ENCODE data around the gene RUVBL1.

The RUVBL1 gene

DNA sequence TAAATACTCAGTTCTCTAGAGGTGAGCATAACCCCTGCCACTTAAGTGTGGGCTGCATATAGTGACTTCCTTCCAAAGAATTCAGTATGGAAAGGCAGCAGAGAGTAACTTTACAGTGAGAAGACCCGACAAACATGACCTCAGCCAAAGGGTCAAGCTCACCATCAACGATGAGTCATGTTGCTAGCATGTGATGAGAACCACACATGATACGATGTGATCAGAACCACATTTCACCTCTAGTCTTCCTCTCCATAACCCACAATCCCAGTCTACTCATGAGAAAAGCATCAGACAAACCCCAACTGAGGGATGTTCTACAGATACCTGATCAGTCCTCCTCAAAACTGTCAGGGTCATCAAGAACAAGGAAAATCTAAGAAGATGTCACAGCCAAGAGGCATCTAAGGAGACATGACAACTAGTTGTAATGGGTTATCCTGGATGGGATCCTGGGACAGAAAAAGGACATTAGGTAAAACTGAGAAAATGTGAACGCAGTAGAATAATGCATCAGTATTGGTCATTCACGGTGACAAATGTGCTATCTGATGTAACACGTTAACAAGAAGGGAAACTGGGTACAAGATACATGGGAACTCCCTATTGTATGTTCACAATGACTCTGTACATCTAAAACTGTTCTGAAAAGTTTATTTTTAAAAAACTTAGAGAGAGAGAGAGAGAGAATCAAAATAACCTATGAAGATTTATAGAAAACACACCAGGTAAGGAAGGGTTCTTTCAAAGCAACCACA, 43.1 kb downstream of the RUVBL1 start:
- Mint-ChIP-seq H3K4me3 (no peak overlapping the region), H3K27ac (no peak overlapping the region), H3K27me3 (ENCODE audit: low read depth, poor library complexity) (peaks cover 19% of the 10 kb centered on the region), H3K4me1 (peaks cover 24% of the 10 kb centered on the region), H3K9me3 (no peaks in the 10 kb centered on the region), H3K36me3 (ENCODE audit: low read depth) (peaks cover 60% of the 10 kb centered on the region)
- no peak for DNase-seq
- no peak for TF ChIP-seq CTCF (IDR thresholded peaks at IDR 0.05)

GRCh38 chr3:128079823-128080222, 43.8 kb downstream of the RUVBL1 start:
- no peaks in the 10 kb centered on the region for H3K9me3 Mint-ChIP-seq
- no peak overlapping the region for H3K27ac Mint-ChIP-seq
- DNase-seq = no peak
- peaks cover 19% of the 10 kb centered on the region for H3K27me3 Mint-ChIP-seq (ENCODE audit: low read depth, poor library complexity)
- no peak for TF ChIP-seq CTCF (IDR thresholded peaks at IDR 0.05)
- peaks cover 30% of the 10 kb centered on the region for H3K4me1 Mint-ChIP-seq
- H3K4me3 Mint-ChIP-seq = no peak overlapping the region
- H3K36me3 Mint-ChIP-seq (ENCODE audit: low read depth) = peaks cover 53% of the 10 kb centered on the region

GRCh38 chr3:128078875-128079274, 44.7 kb downstream of the RUVBL1 start:
- TF ChIP-seq CTCF (IDR thresholded peaks at IDR 0.05) = no peak
- Mint-ChIP-seq H3K4me1 (peaks cover 32% of the 10 kb centered on the region), H3K4me3 (no peak overlapping the region), H3K27me3 (ENCODE audit: low read depth, poor library complexity) (peaks cover 19% of the 10 kb centered on the region), H3K36me3 (ENCODE audit: low read depth) (peaks cover 47% of the 10 kb centered on the region), H3K27ac (no peak overlapping the region), H3K9me3 (no peaks in the 10 kb centered on the region)
- DNase-seq = no peak

DNA sequence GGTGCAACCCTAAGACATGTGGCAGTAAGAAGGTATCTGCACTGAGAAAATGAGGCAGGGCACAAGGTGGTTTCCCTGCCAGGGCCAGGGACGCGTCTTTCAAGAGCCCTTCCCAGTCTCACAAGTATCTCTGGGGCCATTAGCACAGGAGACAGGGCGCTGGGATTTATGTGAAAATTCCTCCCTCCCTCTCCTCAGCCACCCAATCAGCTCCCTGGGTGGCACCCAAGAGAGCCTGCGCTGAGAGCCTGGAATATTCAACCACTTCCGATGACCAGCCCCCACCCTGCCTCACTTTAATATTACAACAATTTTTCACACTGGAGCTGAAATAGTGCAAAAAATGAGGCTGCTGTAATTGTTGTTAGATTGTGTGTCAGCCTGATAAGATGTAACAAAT, 45.3 kb downstream of the RUVBL1 start:
- Mint-ChIP-seq H3K36me3 (ENCODE audit: low read depth) (peaks cover 47% of the 10 kb centered on the region), H3K27me3 (ENCODE audit: low read depth, poor library complexity) (peaks cover 19% of the 10 kb centered on the region), H3K4me1 (peaks cover 32% of the 10 kb centered on the region), H3K9me3 (no peaks in the 10 kb centered on the region), H3K4me3 (peak overlapping the region; percentile 18), H3K27ac (no peak overlapping the region)
- DNase-seq = no peak
- TF ChIP-seq CTCF (IDR thresholded peaks at IDR 0.05) = no peak

DNA sequence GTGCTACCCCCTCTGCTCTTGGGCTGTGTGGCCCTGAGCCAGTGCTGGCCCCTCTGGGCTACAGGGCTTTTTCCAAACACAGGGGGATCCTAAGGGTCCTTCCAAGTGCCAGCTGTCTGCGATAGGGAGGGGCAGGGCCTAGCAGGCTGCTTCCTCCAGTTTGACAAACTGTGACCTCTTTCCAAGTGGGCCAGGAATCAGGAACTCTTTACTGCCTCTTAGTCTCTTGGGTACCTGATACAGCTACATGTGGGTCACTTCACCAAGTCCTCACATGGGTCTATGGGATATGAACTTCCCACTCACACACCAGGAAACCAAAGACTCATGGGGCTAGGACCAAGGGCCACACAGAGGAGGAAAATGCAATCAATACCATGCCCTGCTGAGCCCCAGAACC, 45.9 kb downstream of the RUVBL1 start:
- TF ChIP-seq CTCF (IDR thresholded peaks at IDR 0.05) = no peak
- peaks cover 41% of the 10 kb centered on the region for H3K36me3 Mint-ChIP-seq (ENCODE audit: low read depth)
- DNase-seq = no peak
- peaks cover 19% of the 10 kb centered on the region for H3K27me3 Mint-ChIP-seq (ENCODE audit: low read depth, poor library complexity)
- peak overlapping the region; percentile 52 for H3K4me3 Mint-ChIP-seq
- no peaks in the 10 kb centered on the region for H3K9me3 Mint-ChIP-seq
- H3K4me1 Mint-ChIP-seq = peaks cover 32% of the 10 kb centered on the region
- no peak overlapping the region for H3K27ac Mint-ChIP-seq

GRCh38 chr3:128077202-128077624, 46.4 kb downstream of the RUVBL1 start:
- peak overlapping the region; percentile 52 for H3K4me3 Mint-ChIP-seq
- TF ChIP-seq CTCF (IDR thresholded peaks at IDR 0.05) = no peak
- peaks cover 32% of the 10 kb centered on the region for H3K4me1 Mint-ChIP-seq
- no peak overlapping the region for H3K27ac Mint-ChIP-seq
- DNase-seq = peak; percentile 23
- H3K27me3 Mint-ChIP-seq (ENCODE audit: low read depth, poor library complexity) = peaks cover 19% of the 10 kb centered on the region
- peaks cover 36% of the 10 kb centered on the region for H3K36me3 Mint-ChIP-seq (ENCODE audit: low read depth)
- H3K9me3 Mint-ChIP-seq = no peaks in the 10 kb centered on the region

Measured in nephron progenitor cell (in vitro differentiated cells).